Measurements from ENCODE around the gene ANAPC13. TPM values are rescaled to one million over a fixed set of nuclear protein-coding genes. Genes with fewer than 3 reads are reported as not detected.

The ANAPC13 gene
- total and polyA plus RNA-seq, 10 of the 15 experiments (the other 5 are each of a cell fraction or from before 2014, with no cell fraction given): 34.9 to 139 (median 83.0) TPM

DNA sequence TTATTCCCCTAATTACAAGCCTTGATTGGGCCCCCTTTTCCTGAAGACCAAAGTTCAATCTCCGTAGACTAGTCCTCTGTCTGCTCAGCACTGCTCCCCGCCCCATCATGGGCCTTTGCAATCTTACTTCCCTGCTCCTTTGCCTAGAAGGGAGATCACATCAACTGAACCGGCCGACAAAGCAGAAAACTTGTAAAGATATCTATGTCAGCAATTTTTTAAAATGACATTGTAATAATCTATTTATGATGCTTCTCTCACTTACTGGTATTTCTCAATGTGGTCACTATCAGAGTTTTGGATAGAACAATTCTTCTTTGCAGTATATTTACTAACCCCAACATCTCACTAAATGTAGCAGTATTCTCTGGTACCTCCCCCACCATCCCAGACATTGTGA is 17.3 kb downstream of the ANAPC13 start (continued):
- TF ChIP-seq PAX8 (IDR thresholded peaks at IDR 0.05) (no peak), PML (IDR thresholded peaks at IDR 0.05; ENCODE audit: low read length) (no peak)
- TF ChIP-seq, protein P1, sequence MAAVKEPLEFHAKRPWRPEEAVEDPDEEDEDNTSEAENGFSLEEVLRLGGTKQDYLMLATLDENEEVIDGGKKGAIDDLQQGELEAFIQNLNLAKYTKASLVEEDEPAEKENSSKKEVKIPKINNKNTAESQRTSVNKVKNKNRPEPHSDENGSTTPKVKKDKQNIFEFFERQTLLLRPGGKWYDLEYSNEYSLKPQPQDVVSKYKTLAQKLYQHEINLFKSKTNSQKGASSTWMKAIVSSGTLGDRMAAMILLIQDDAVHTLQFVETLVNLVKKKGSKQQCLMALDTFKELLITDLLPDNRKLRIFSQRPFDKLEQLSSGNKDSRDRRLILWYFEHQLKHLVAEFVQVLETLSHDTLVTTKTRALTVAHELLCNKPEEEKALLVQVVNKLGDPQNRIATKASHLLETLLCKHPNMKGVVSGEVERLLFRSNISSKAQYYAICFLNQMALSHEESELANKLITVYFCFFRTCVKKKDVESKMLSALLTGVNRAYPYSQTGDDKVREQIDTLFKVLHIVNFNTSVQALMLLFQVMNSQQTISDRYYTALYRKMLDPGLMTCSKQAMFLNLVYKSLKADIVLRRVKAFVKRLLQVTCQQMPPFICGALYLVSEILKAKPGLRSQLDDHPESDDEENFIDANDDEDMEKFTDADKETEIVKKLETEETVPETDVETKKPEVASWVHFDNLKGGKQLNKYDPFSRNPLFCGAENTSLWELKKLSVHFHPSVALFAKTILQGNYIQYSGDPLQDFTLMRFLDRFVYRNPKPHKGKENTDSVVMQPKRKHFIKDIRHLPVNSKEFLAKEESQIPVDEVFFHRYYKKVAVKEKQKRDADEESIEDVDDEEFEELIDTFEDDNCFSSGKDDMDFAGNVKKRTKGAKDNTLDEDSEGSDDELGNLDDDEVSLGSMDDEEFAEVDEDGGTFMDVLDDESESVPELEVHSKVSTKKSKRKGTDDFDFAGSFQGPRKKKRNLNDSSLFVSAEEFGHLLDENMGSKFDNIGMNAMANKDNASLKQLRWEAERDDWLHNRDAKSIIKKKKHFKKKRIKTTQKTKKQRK (IDR thresholded peaks at IDR 0.05; ENCODE audit: low read depth, low read length): no peak
- TF ChIP-seq, protein P2, sequence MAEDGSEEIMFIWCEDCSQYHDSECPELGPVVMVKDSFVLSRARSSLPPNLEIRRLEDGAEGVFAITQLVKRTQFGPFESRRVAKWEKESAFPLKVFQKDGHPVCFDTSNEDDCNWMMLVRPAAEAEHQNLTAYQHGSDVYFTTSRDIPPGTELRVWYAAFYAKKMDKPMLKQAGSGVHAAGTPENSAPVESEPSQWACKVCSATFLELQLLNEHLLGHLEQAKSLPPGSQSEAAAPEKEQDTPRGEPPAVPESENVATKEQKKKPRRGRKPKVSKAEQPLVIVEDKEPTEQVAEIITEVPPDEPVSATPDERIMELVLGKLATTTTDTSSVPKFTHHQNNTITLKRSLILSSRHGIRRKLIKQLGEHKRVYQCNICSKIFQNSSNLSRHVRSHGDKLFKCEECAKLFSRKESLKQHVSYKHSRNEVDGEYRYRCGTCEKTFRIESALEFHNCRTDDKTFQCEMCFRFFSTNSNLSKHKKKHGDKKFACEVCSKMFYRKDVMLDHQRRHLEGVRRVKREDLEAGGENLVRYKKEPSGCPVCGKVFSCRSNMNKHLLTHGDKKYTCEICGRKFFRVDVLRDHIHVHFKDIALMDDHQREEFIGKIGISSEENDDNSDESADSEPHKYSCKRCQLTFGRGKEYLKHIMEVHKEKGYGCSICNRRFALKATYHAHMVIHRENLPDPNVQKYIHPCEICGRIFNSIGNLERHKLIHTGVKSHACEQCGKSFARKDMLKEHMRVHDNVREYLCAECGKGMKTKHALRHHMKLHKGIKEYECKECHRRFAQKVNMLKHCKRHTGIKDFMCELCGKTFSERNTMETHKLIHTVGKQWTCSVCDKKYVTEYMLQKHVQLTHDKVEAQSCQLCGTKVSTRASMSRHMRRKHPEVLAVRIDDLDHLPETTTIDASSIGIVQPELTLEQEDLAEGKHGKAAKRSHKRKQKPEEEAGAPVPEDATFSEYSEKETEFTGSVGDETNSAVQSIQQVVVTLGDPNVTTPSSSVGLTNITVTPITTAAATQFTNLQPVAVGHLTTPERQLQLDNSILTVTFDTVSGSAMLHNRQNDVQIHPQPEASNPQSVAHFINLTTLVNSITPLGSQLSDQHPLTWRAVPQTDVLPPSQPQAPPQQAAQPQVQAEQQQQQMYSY (CRISPR knock-in tag; IDR thresholded peaks at IDR 0.05): no peak
- TF ChIP-seq, protein P3, sequence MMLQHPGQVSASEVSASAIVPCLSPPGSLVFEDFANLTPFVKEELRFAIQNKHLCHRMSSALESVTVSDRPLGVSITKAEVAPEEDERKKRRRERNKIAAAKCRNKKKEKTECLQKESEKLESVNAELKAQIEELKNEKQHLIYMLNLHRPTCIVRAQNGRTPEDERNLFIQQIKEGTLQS (IDR thresholded peaks at IDR 0.05; ENCODE audit: borderline replicate concordance, extremely low read depth, low read depth, low read length): no peak
